Measurements from ENCODE around the gene STPG4. TPM values are rescaled to one million over a fixed set of nuclear protein-coding genes. Genes with fewer than 3 reads are reported as not detected.

Gene STPG4
- total RNA-seq, 6 experiments from 2014 or later, result 0.19 to 0.40 (median 0.25) TPM; not detected in 3

DNA sequence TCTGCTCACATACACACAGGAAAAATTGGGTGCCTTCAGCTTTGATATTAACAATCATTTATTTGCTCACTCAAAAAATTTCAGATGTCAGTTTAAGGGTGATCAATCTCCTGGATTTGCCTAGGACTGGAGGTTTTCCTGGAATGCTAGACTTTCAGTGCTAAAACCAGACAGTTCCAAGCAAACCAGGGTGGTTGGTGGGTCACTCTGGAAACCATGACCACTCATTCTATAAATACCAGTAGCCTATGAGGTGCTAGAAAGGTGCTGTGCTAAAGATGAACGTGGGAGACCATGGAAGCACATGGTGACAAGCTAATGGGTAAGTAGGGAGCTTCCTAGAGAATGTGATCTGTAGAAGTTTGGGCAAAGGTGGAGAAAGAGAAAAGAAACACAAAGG is 25.4 kb upstream of the STPG4 start:
- no peak overlapping the region for H3K27ac Mint-ChIP-seq
- peaks cover 8% of the 10 kb centered on the region for H3K36me3 Mint-ChIP-seq (ENCODE audit: low read depth)
- peaks cover 8% of the 10 kb centered on the region for H3K9me3 Mint-ChIP-seq
- H3K4me1 Mint-ChIP-seq (ENCODE audit: low read depth), result peaks cover 46% of the 10 kb centered on the region
- H3K27me3 Mint-ChIP-seq (ENCODE audit: insufficient read depth), result peaks cover 12% of the 10 kb centered on the region
- TF ChIP-seq, protein P1, sequence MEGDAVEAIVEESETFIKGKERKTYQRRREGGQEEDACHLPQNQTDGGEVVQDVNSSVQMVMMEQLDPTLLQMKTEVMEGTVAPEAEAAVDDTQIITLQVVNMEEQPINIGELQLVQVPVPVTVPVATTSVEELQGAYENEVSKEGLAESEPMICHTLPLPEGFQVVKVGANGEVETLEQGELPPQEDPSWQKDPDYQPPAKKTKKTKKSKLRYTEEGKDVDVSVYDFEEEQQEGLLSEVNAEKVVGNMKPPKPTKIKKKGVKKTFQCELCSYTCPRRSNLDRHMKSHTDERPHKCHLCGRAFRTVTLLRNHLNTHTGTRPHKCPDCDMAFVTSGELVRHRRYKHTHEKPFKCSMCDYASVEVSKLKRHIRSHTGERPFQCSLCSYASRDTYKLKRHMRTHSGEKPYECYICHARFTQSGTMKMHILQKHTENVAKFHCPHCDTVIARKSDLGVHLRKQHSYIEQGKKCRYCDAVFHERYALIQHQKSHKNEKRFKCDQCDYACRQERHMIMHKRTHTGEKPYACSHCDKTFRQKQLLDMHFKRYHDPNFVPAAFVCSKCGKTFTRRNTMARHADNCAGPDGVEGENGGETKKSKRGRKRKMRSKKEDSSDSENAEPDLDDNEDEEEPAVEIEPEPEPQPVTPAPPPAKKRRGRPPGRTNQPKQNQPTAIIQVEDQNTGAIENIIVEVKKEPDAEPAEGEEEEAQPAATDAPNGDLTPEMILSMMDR (IDR thresholded peaks at IDR 0.05), result no peak
- DNase-seq, result no peak
- no peak overlapping the region for H3K4me3 Mint-ChIP-seq

DNA sequence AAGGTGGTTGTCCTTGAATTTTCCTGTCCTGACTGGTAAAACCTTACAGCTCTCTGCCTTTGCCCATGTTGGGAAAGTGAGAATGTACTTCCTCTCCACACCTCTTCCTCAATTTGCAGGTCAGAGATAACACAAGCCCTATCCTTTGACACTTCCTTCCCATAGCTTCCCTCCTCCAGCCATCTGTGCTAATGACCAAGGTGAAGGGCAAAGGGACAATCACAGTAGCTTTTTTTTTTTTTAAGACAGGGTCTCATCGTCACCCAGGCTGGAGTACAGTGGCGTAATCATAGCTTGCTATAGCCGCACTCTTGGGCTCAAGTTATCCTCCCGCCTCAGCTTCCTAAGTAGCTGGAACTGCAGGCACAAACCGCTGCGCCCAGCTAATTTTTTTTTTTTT is 24.3 kb upstream of the STPG4 start:
- H3K36me3 Mint-ChIP-seq (ENCODE audit: low read depth), result peaks cover 19% of the 10 kb centered on the region
- peaks cover 22% of the 10 kb centered on the region for H3K27me3 Mint-ChIP-seq (ENCODE audit: insufficient read depth)
- TF ChIP-seq, protein P1 (IDR thresholded peaks at IDR 0.05), result no peak
- no peak for DNase-seq
- no peak overlapping the region for H3K4me3 Mint-ChIP-seq
- H3K4me1 Mint-ChIP-seq (ENCODE audit: low read depth), result peaks cover 39% of the 10 kb centered on the region
- peaks cover 13% of the 10 kb centered on the region for H3K9me3 Mint-ChIP-seq
- no peak overlapping the region for H3K27ac Mint-ChIP-seq

- peaks cover 22% of the 10 kb centered on the region for H3K27me3 Mint-ChIP-seq (ENCODE audit: insufficient read depth)
- H3K4me3 Mint-ChIP-seq, result no peak overlapping the region
- H3K27ac Mint-ChIP-seq, result no peak overlapping the region
- DNase-seq, result no peak
- H3K36me3 Mint-ChIP-seq (ENCODE audit: low read depth), result peaks cover 30% of the 10 kb centered on the region
- H3K9me3 Mint-ChIP-seq, result peaks cover 13% of the 10 kb centered on the region
- H3K4me1 Mint-ChIP-seq (ENCODE audit: low read depth), result peaks cover 34% of the 10 kb centered on the region
- TF ChIP-seq, protein P1 (IDR thresholded peaks at IDR 0.05), result no peak
These were observed 23.2 kb upstream of the STPG4 start for GRCh38 chr2:47178341-47178740.

GRCh38 chr2:47177043-47177565 is 22.0 kb upstream of the STPG4 start:
- Mint-ChIP-seq H3K36me3 (ENCODE audit: low read depth) (peaks cover 41% of the 10 kb centered on the region), H3K4me3 (peak overlapping the region; percentile 100), H3K4me1 (ENCODE audit: low read depth) (peaks cover 38% of the 10 kb centered on the region), H3K27ac (peak overlapping the region; percentile 100), H3K9me3 (peaks cover 13% of the 10 kb centered on the region), H3K27me3 (ENCODE audit: insufficient read depth) (peaks cover 22% of the 10 kb centered on the region)
- TF ChIP-seq, protein P1 (IDR thresholded peaks at IDR 0.05), result no peak
- no peak for DNase-seq

DNA sequence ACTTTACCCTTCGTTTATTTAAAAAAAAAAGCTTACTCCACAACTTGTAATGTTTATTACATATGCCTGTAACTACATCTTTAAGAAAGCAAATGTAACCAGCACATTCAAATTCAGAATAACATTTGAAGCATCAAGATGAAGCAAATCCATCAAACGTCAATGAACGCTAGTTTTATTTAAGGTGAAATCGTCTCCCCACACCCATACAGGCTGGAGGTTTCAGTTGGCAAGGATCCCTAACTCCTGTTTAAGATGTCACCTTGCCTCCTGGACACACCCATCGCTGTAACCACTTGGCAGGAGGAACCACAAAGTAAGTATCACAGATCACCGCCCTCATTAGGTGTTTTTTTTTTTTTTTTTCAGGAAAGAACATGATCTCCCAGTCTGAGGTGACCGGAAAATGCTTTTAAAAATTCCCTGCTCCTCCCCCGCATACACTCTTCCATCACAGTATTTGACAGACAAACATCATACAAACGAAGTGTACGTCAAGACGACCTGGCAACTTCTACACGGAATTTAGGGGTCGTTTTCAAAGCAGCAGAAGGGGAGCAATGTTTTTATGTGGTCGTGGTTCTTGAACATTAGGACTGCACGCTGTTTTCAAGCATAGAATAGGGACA is 19.7 kb upstream of the STPG4 start:
- peaks cover 13% of the 10 kb centered on the region for H3K9me3 Mint-ChIP-seq
- peak; percentile 68 for DNase-seq
- peak overlapping the region; percentile 97 for H3K4me3 Mint-ChIP-seq
- peaks cover 59% of the 10 kb centered on the region for H3K36me3 Mint-ChIP-seq (ENCODE audit: low read depth)
- peaks cover 51% of the 10 kb centered on the region for H3K4me1 Mint-ChIP-seq (ENCODE audit: low read depth)
- peaks cover 23% of the 10 kb centered on the region for H3K27me3 Mint-ChIP-seq (ENCODE audit: insufficient read depth)
- TF ChIP-seq, protein P1 (IDR thresholded peaks at IDR 0.05), result no peak
- peak overlapping the region; percentile 94 for H3K27ac Mint-ChIP-seq
